Measurements from ENCODE around the gene SUCLG1. TPM values are rescaled to one million over a fixed set of nuclear protein-coding genes. Genes with fewer than 3 reads are reported as not detected.

The SUCLG1 gene
- total RNA-seq, 1 donor from 2014 or later = 23.2 TPM

DNA sequence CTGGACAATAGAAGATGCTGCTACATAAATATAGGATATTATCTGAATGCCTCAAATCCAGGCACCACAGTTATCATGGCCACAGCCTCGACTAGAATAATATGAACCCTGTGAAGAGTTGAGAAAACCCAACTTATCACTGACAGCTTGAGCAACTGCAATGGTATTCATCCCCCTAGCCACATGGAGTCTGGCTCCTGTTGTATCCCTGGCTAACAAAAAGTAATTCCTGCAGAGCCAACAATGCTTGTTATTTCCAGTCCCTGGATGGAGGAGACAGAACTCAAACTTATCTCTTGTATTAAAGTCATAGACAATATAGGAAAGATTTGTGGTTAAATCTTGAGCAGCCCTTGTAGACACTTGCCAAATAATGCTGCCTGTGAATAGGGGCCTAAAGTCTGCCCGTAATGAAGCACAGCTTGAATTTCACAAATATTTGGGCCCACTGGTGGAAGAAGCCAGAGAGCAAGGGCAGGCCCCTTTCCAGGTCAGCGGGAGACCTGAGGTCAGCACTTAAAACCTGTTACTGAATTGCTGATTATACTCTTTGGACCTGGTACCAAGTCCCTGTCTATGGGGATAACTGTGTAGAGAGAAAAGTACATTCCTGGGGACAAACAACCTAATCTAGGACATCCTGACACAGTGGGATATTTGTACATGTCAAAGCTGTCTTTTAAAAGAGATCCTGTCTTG is 28.4 kb upstream of the SUCLG1 start:
- Histone ChIP-seq H3K4me1 (no peaks in the 10 kb centered on the region), H3K27ac (no peak overlapping the region), H3K27me3 (no peaks in the 10 kb centered on the region), H3K4me3 (no peak overlapping the region), H3K36me3 (no peaks in the 10 kb centered on the region), H3K9me3 (no peaks in the 10 kb centered on the region)
- intact Hi-C loops (cut with DNase I) = no loop called here
- no peak for TF ChIP-seq CTCF (IDR thresholded peaks at IDR 0.05)
- DNase-seq (ENCODE audit: low spot score in 2 of 2) = no peak

GRCh38 chr2:84486441-84487115 is 27.5 kb upstream of the SUCLG1 start:
- DNase-seq (ENCODE audit: low spot score in 2 of 2) = no peak
- H3K27ac ChIP-seq = no peak overlapping the region
- intact Hi-C loops (cut with DNase I) = no loop called here
- H3K4me1 ChIP-seq = no peaks in the 10 kb centered on the region
- no peak for TF ChIP-seq CTCF (IDR thresholded peaks at IDR 0.05)
- no peaks in the 10 kb centered on the region for H3K9me3 ChIP-seq
- no peaks in the 10 kb centered on the region for H3K36me3 ChIP-seq
- H3K27me3 ChIP-seq = no peaks in the 10 kb centered on the region
- H3K4me3 ChIP-seq = no peak overlapping the region

DNA sequence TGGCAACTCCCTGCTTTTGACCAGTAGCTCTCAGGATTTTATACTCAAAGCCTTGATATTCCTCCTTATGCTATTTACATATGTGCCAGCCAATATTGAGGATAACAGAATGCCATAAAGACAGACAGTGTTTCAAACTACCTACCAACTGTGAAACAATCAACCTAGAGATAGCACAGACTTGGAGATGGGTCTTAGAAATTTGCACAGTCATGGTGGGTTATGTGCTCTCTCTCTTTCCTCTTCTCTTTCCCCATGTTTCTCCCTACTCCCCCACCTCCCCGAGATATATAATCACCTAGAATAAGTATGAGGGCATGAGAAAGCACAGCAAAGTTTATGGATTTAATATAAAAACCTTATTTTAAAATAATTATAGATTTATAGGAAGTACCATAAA is 24.2 kb upstream of the SUCLG1 start:
- DNase-seq (ENCODE audit: low spot score in 2 of 2) = no peak
- H3K4me3 ChIP-seq = no peak overlapping the region
- H3K9me3 ChIP-seq = no peaks in the 10 kb centered on the region
- no peak overlapping the region for H3K27ac ChIP-seq
- no peaks in the 10 kb centered on the region for H3K27me3 ChIP-seq
- no peaks in the 10 kb centered on the region for H3K4me1 ChIP-seq
- no peak for TF ChIP-seq CTCF (IDR thresholded peaks at IDR 0.05)
- H3K36me3 ChIP-seq = no peaks in the 10 kb centered on the region
- intact Hi-C loops (cut with DNase I) = no loop called here

GRCh38 chr2:84482603-84483002 is 23.5 kb upstream of the SUCLG1 start:
- Histone ChIP-seq H3K36me3 (no peaks in the 10 kb centered on the region), H3K4me1 (no peaks in the 10 kb centered on the region), H3K27me3 (no peaks in the 10 kb centered on the region), H3K27ac (no peak overlapping the region), H3K4me3 (no peak overlapping the region), H3K9me3 (no peaks in the 10 kb centered on the region)
- no peak for TF ChIP-seq CTCF (IDR thresholded peaks at IDR 0.05)
- no peak for DNase-seq (ENCODE audit: low spot score in 2 of 2)
- intact Hi-C loops (cut with DNase I) = no loop called here

DNA sequence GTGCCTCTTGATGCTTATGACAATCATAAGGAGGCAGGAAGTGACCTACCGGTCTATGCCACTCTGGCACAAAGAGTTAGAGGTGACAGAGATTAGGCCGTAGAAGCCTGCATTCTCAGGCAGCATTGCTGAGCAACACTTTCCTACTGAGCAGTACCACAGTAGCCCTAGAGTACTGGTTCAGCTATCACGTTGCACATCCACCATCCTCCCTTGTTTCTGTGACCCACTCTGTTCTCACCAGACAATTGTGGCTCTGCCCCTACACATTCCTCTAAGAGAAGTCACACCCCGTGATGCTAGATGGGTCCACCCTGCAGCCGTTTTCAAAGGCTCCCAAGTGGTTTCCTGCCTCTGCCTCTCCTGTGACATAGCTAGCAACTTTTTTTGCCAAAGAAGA is 22.6 kb upstream of the SUCLG1 start:
- H3K4me1 ChIP-seq = no peaks in the 10 kb centered on the region
- H3K4me3 ChIP-seq = no peak overlapping the region
- DNase-seq (ENCODE audit: low spot score in 2 of 2) = no peak
- no peak for TF ChIP-seq CTCF (IDR thresholded peaks at IDR 0.05)
- no peak overlapping the region for H3K27ac ChIP-seq
- H3K36me3 ChIP-seq = no peaks in the 10 kb centered on the region
- no peaks in the 10 kb centered on the region for H3K27me3 ChIP-seq
- H3K9me3 ChIP-seq = no peaks in the 10 kb centered on the region
- intact Hi-C loops (cut with DNase I) = no loop called here

Measured in ascending aorta (tissue), 2 donors.